GM12874 (cell line): ENCODE measurements around the gene CCDC187.

Source experiments
- TF ChIP-seq, protein P1 (sequence below): IDR thresholded peaks from 2 replicates; pipeline ENCODE4 v1.5.1; 2011; ENCODE audit warnings: low read depth, mild to moderate bottlenecking, control low read depth, low read length, moderate library complexity; ENCODE audit not compliant: insufficient read depth

The CCDC187 gene

GRCh38 chr9:136342181-136343120 is 38.6 kb upstream of the CCDC187 start:
- TF ChIP-seq, protein P1, sequence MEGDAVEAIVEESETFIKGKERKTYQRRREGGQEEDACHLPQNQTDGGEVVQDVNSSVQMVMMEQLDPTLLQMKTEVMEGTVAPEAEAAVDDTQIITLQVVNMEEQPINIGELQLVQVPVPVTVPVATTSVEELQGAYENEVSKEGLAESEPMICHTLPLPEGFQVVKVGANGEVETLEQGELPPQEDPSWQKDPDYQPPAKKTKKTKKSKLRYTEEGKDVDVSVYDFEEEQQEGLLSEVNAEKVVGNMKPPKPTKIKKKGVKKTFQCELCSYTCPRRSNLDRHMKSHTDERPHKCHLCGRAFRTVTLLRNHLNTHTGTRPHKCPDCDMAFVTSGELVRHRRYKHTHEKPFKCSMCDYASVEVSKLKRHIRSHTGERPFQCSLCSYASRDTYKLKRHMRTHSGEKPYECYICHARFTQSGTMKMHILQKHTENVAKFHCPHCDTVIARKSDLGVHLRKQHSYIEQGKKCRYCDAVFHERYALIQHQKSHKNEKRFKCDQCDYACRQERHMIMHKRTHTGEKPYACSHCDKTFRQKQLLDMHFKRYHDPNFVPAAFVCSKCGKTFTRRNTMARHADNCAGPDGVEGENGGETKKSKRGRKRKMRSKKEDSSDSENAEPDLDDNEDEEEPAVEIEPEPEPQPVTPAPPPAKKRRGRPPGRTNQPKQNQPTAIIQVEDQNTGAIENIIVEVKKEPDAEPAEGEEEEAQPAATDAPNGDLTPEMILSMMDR = no peak

- TF ChIP-seq, protein P1 = no peak
Observed at GRCh38 chr9:136341769-136342168, 37.9 kb upstream of the CCDC187 start.

GRCh38 chr9:136341042-136341655 is 37.3 kb upstream of the CCDC187 start:
- TF ChIP-seq, protein P1 = no peak

- TF ChIP-seq, protein P1 = no peak
Observed at GRCh38 chr9:136340356-136341041, 36.6 kb upstream of the CCDC187 start.

DNA sequence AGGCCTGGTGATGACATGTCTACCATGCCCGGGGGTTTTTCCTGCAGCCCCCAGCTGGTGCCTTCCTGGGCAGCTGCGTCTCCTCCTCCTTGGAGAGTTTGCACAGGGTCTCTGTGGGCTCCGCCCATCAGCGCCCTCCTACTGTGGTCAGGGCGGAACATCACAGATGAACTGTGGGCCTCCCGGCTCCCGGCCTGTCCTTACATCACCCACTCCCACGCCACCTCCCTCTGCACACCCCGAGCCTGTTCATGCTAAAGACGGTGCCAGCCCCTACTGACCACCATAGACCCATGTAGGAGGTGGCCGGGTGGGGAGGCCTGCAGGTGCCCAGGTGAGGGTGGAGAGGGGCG is 36.0 kb upstream of the CCDC187 start:
- TF ChIP-seq, protein P1 = no peak

- TF ChIP-seq, protein P1 = peak; percentile 88
Observed at GRCh38 chr9:136339173-136339957, 35.5 kb upstream of the CCDC187 start.
